Activated CD4-positive, CD25-positive, alpha-beta regulatory T cell treated with anti-CD3 and anti-CD28 coated beads, Interleukin-2, amount 50 U/mL, for 16 hours (primary cell): ENCODE measurements around the gene TRIM23.

ENCODE experiments used
- DNase-seq: peaks from one replicate; pipeline ENCODE4 v3.0.0-alpha.2; 2020; ENCODE audit warnings: low read depth, low spot score

Gene TRIM23

GRCh38 chr5:65566505-65566904, 57.6 kb downstream of the TRIM23 start:
- no peak for DNase-seq

GRCh38 chr5:65563777-65564176, 60.4 kb downstream of the TRIM23 start:
- DNase-seq = no peak

GRCh38 chr5:65562731-65563701, 61.1 kb downstream of the TRIM23 start, which contains the start of the genes CENPK and PPWD1:
Gene CENPK, minus strand, starts transcription at chr5:65563168. Its CDS starts 8,261 bp downstream, at chr5:65554907.
Gene PPWD1, plus strand, starts transcription at chr5:65563296. Its CDS starts 15 bp downstream, at chr5:65563311.
- DNase-seq = peak; percentile 92

GRCh38 chr5:65556718-65557117, 67.4 kb downstream of the TRIM23 start:
- no peak for DNase-seq

GRCh38 chr5:65556181-65556580, 68.0 kb downstream of the TRIM23 start:
- no peak for DNase-seq

GRCh38 chr5:65555287-65555686, 68.8 kb downstream of the TRIM23 start:
- no peak for DNase-seq

- DNase-seq = no peak
Measured at GRCh38 chr5:65553941-65554340, 70.2 kb downstream of the TRIM23 start.

- DNase-seq = no peak
Measured at GRCh38 chr5:65548281-65548680, 75.9 kb downstream of the TRIM23 start.

- no peak for DNase-seq
Measured at GRCh38 chr5:65546141-65546540, 78.0 kb downstream of the TRIM23 start.

- DNase-seq = no peak
Measured at GRCh38 chr5:65544473-65544872, 79.7 kb downstream of the TRIM23 start.

- DNase-seq = no peak
Measured at GRCh38 chr5:65539827-65540226, 84.3 kb downstream of the TRIM23 start.
